Right kidney (tissue), 1 donor: ENCODE data around the gene KIFC1.

Experiments
- DNase-seq: peaks from one replicate; pipeline ENCODE4 v3.0.0-alpha.2; 2016

KIFC1 gene

DNA sequence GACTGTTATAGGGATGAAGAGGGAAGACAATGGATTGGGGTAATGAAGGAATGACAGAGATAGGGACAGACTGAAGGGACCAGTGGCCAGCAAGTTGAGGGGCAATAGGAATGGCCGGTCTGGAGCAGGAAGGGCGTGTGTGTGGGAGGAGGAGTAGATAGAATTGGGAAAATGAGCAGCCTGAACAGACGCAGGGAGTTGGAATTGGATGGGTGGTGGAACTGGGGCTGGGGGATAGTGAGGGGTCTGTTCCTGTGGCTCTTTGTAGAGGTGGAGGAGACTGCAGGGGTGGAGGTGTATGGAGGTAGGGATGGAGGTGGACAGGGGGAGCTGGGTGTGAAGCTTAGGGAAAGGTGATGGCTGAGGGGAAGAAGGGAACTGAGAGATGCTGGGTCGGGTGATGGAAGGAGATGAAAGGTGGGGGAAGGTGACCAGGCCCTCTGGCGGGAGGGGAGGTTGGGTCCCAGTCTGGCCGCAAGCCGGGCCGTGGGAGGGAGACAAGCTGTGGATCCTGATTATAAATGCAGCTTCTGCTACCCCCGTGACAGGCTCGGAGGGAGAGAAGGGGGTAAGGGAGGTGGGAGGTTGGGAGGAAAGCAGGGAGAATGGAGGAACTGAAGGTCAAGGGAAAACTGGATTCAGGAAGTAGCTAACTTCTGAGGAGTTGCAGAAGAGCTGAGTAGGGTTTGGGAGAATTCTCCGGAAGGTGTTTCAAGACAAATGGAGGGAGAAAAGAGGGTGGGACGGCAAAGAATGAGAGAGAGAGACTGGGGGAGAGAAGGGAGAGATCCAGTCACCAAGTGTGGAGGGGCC lies 33.4 kb downstream of the KIFC1 start:
- DNase-seq: peak; percentile 76

DNA sequence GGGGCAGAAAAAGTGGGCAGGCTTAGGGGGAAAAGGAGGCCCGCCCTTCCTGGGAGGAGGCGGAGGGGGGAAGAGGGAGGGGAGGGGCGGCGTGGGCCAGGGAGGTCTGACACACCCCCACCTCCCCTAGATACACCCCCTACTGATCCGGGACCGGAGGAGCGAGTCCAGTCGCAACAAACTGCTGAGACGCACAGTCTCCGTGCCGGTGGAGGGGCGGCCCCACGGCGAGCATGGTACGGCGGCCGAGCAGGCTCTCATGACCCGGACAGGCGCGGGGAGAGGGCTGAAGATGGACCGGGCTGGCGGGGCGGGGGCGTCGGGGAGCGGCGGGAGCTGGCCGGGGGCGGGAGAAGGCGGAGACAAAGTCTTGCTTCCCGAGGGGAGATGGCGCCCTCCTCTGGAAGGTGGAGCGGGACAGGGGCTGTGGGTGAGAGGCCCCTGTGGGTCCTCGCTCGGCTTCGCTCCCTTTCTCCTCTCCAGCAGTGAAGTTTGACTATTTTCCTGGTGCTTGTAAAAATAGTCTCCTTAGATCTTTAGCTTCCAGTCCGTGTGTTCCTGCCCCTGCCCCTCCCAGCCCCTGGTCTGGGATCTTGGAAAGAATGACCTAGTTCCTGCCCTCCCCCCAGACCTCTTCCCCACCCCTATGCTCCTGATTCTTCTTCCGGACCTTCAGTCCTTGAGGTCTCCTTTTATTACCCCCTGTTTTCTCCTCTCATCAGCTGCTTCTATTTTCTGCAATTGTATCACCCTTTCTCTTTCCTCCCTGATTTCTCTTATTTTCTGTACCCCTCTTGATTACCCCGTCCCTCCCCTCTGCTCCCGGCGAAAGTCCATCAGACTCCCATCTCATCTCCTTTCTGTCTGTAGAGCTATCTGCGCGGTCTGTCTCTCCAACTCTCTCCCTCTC lies 34.3 kb downstream of the KIFC1 start:
- peak; percentile 81 for DNase-seq

DNA sequence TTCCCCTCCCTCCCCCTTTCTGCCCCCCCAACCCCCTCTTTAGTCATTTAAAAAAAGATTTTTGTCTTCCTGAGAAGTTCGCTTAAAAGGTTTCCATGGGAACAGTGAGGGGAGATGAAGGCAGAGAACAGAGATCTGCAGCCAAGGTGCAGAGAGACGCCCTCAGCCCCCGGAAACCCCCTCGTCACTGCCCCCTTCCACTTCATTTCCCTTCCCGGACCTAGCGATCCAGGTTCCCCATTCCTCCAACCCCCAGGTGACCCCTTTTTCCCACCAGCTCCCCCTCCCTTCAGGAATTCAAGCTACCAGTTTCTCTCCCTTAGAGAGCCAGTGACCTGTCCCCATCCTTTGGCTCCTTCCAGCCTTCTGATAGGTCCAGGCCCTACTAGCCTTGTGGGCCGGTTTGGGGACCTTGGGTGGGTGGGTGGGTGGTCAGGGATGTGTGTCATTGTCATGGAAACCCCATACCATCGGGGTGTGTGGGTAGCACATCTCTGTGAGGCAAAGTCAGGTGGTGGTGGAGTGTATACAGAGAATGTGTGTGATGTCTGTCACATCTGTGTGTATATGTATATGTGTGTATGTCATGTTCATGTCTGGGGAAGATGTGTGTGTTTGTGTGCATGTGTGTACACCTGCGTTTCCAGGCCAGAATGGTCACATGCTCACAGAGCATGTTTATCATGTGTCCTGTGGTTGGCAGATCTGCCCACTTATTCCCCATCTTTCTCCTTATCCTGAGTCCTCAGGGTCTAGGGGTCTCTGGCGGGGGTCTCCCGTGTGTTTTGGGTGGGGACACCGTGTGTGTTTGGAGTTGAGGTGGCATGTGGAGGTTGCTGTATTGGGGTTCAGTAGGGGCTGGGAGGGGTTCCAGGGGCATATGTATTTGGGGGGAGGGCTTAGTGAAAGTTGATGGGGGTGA lies 35.2 kb downstream of the KIFC1 start:
- DNase-seq: no peak

DNA sequence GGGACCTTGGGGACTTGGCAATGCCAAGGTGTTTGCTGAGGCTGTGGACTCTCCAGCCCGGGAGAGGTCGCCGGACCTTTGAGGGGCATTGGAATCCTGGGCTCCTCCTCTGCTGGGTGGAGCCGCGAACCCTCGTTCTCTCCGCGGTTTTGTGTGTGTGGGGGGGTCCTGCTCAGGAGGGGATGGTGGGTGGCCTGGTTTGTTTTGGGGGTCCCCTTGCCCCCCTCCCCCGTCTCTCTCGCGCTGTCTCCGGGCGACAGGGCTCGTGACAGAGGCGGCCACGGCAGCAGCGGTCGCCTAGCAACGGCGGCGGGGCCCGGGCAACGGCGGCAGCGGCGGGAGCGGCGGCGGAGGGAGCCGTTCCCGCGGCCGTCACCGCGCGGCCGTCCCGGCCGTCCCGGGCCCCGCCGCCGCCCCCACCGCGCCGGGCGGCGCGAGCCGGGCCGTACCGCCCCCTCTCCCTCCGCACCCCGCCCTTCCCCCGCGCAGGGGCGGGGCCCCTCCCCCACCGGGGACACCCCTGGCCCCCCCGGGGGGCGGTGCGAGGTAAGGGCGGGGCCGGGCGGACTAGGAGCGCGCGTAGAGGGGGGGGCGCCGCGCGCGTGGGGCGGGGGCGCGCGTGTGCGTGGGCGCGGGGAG lies 36.1 kb downstream of the KIFC1 start:
- DNase-seq: peak; percentile 68

DNA sequence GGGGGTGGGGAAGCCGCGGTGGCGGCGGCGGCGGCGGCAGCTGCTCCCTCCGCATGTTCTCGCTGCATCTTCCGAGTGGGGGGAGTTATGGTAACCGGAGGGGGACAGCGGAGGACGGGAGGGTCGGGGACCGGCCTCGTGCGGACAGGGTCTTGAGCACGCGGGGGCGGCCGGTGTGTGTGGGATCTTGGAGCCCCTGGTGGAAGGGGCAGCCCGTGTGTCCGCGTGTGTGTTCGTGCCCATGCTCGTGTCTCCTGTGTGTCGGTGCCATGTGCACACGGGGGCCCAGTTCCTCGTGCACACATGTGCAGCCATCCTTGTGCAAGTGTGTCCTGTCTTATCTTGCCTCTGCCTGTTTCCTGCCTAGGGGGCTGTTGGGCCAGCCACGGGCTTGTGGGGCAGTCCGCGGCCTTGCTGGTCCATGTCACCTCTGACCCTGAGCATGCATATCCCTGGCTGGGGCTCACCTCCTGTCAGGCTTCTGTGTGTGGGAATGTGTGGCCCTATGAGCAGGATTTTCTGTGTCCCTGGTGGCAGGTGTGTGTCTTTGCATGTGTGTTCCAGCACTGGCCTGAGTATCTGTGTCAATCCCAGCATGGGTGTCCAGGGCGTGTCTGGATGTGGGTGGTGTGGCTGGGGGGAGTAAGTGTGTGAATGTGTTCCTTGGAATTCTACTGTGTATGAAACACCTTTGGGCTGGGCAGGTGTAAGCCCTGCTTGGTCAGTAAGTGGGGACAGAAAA lies 36.8 kb downstream of the KIFC1 start:
- peak; percentile 58 for DNase-seq

DNA sequence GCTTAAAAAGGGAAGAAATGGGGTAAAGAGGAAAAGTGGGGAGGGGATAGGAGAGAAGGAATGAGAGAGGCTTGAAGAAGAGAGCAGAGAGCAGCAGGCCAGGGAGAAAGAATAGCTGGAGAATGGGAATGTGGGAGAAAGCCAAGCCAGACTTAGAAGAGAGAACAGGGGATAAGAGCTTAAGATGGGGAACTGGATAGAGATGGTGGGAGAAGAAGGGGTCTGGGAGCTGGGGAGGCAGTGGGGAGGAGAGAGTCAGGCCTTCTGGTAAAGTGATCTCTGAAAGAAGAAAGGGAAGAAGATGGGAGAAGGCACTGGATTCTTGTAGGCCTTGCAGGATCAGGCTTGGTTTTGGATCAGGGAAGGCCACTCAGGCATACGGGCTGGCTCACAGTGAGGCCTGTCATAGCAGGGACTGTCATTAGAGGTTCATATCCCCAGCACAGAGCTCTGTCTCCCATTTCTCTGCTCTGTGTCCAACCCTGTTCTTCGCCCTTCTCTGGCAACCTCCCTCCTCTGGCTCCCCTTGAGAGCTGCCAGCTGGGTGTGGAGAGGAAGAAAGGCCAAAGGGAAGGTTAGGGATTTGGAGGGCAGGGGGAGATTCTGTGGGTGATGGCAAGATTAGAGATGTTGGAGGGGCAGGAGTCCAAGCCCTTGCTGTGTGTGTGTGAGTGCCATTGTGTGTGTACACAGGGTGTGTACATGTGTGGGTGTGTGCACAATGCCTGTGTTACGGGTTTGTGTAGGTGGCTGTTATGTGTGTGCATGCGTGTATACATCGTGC lies 37.5 kb downstream of the KIFC1 start:
- DNase-seq: no peak

DNA sequence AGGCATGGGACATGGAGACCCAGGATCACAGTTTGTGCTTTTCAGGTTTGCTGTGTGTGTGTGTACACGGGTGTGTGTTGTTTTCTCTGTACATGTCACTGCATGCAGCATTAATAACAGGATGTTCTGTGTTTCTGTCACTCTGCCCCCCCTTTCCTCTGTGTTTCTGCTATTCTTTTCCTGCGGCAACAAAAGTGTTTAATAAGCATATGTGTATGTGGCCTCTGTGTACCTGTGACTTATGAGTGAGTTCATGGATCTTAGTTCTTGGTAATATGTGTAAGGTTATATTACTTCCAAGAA lies 38.1 kb downstream of the KIFC1 start:
- no peak for DNase-seq

DNA sequence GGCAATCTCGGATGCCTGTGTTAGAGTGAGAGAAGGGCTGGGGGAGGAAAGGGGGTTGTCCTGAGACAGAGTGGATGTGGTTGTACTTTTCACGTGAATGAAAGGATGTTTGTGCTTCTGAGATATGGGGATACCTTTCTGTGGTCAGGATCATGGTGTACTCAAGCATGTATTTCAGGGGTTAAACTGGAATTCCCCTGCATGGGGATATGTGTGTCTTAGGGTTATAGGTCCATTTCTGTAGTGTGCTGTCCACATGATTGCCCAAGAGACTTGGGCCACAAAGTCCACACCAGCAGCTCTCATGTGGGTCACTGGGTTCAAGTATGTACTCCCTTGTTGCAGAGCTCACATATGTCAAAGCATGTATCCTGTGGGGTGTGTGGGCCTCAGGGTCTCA lies 38.7 kb downstream of the KIFC1 start:
- no peak for DNase-seq

DNA sequence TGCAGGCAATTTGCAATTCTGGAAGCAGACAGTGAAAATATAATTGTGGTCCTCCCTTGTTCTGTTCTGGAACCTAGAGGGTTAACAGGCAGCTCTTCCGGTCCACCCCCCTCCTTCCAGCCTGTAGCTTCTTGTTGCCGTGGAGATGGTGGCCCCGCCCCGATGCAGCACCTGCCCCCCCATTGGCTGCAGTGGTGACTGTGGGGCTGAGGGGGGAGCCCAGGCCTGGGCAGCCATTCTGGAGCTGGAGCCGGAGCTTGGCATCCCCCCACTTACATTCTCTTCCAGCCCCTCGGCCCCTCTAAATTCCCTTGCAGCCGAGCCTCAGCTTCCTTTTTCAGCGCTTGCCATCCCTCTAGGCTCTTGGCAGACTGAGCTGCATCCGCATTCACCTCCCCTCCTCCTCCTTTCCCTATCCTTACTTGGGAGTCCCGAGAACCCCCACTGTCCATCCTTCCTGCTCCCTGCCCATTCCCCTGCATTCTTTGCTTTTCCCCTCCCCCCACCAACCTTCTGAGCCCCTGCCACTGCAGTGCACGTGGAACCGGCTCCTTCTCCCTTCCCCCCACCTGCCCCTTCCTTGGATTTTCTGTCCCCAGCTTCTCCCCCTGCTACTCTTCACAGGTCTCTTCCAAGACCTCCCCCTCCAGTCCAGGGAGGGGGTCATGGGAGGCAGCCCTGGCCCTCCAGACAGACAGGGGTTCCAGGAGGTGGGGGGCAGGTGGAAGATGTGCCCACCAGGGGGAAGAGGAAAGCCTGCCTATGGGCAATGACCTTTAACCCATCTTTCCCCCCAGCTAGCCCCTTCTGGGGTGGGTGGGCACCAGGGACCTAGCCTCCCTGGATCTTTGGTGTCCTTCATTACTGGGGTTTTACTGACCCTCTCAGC lies 39.6 kb downstream of the KIFC1 start:
- peak; percentile 58 for DNase-seq

DNA sequence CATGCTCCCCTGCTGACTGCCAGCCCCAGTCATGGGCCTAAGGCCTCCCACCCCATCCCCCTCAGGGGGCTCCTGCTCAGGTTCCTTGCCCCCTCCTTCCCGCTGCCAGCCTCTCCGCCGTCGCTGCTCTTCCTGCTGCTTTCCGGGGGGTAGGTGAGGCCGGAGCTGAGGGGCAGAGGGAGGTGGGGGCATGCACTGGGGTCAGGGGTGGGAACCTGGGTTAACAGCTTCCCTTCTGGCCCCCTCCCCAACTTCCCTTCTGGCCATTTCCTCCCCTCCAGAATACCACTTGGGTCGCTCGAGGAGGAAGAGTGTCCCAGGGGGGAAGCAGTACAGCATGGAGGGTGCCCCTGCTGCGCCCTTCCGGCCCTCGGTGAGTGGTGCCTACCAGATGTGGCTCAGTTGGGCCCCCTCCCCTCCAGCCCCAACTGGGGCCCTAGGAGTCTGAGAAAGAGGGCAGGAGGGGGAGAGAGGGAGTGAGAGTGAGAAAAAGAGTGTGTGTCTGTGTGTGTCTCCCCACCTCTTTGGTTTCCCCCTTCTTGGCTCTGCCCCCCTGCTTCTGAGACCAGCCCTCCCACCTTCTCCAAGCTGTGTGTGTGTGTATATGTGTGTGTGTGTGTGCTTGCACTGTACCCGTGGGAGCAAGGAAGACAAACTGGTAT lies 40.4 kb downstream of the KIFC1 start:
- DNase-seq: no peak

DNA sequence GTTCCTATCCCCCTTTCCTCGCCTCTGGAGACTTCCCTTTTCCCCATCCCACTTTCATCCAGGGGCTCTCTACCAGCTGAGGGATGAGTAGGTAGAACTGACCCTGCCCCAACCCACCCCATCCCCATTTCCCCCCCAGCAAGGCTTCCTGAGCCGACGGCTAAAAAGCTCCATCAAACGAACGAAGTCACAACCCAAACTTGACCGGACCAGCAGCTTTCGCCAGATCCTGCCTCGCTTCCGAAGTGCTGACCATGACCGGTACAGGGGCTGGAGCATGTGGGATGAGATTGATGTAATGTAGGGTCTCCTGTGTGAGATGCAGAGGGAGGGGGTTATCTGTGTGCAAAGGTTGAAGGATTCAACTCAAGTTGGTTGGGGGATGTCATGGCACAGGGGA lies 40.9 kb downstream of the KIFC1 start:
- DNase-seq: no peak

DNA sequence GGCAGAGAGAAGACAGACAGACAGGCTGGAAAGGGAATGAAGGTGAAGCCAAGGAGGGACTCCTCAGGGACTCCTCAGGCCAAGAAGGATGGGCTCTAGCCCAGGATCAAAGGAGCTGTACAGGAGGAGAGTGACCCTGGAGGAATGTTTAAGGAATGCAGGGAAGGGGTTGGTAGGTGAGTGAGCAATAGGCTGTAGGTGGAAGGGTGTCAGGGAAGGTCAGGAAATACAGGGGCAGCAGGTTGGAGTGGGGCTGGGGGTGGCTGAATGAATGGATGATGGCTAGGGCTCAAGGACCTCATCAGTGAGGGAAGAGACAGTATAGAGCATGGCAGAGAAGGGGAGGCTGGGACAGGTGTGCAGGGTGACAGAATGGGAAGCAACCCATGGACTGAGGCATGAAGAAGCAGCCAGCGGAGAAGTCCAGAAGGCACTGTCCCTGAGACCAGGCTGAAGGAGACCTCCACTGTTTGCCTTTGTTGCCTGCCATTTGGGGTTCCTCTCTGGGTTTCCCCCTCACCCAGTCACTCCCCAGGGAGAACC lies 41.4 kb downstream of the KIFC1 start:
- DNase-seq: no peak

DNA sequence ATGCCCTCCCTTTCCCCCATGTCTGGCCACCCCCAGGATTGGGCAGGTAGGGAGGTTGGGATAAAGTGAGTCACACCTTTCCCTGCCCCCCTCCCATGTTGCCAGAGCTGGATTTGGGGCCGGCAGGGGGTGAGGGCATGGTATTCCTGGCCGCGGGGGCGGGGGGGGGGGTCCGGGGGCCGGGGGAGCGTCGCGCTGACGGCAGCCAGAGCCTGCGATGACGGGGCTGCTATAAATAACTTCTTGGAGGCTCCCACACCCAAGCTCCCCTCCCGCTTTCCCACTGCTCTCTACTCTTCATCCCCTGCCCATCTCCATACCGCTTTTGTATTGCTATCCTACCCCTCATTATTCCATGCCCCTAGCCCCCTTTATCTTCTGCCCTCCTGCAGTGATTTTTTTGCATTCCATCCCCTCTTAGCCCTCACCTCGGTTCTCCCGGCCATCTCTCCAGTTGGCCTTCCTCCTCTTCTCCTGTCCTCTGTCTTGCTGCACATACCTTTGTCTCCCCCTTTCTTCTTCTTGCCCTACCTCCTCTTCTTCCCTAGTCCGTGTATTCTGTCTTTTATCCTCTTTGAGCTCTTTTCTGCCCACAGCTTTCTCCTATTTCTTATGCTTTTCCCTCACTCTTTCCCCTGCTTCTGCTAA lies 42.0 kb downstream of the KIFC1 start:
- DNase-seq: no peak

DNA sequence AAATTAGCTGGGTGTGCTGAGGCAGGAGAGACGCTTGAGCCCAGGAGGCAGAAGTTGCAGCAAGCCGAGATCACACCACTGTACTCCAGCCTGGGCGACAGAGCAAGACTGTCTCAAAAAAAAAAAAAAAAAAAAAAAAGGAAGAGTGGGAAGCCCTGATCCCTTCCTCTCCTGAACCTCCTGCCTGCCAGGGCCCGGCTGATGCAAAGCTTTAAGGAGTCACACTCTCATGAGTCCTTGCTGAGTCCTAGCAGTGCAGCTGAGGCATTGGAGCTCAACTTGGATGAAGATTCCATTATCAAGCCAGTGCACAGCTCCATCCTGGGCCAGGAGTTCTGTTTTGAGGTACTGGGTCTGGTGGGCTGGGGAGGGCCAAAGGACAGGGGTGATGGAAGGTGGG lies 43.3 kb downstream of the KIFC1 start:
- DNase-seq: no peak

DNA sequence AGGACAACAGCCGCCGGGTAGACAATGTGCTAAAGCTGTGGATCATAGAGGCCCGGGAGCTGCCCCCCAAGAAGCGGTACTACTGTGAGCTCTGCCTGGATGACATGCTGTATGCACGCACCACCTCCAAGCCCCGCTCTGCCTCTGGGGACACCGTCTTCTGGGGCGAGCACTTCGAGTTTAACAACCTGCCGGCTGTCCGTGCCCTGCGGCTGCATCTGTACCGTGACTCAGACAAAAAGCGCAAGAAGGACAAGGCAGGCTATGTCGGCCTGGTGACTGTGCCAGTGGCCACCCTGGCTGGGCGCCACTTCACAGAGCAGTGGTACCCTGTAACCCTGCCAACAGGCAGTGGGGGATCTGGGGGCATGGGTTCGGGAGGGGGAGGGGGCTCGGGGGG lies 46.0 kb downstream of the KIFC1 start:
- DNase-seq: no peak

DNA sequence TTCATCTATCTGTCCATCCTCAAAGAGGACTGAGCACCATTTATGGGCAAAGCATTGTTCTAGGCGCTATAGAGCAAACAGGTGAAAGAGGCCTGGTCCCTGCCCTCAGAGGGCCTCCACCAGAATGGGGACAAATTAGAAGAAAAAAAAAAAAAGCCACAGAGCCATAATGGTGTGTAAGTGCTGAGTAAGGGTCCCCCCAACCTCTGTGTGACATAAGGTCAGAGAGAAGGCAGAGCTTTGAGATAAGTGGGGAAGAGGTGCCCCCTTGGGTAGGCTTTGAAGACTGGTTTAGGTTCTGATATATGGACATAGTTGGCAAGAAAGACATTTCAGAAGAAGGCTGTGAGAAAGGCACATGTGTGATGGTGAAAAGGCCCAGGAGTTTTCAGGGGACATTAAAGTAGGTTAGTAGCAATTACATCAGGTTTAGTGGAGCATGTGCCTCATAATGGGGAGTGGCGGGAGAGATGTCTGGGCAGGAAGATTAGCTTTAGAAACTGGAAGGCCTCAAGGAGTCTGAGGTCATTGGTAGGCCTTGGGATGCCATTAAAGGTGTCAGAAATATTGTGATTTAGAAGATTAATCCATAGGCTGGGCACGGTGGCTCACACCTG lies 47.5 kb downstream of the KIFC1 start:
- no peak for DNase-seq

DNA sequence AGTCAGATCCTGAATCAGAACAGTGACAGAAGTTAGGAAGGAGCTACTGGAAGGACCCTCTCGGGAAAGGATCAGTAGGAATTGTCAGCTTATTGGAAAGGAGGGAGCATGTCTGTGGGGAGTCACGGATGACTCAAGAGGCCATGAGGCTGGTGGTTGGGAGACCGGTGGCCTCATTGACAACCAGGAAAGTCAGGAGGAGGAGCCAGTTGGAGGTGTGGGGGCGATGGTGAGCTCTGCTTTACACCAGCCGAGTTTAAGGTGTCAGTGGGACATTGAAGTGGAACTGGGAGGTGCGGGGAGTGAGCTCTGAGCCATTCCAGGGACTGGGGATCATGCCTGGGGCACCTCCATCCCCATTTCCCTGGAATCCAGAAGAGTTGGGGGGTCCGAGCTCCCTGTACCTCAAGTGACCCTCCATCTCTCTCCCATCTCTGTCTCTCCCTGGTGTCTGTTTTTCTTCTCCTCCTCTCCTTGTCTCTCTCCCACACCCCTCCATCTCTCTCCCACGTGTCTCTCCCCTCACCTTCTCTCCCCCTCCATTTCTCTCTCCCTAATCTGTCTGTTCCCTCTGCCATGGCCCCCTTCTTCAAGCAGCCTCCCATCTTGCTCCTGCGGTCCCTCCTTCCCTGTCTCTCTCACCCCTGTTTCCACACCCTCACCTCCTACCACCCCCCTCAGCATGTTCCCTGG lies 48.5 kb downstream of the KIFC1 start:
- no peak for DNase-seq
